AG04450 (cell line): ENCODE measurements around the gene PIGL. TPM values are rescaled to one million over a fixed set of nuclear protein-coding genes. Genes with fewer than 3 reads are reported as not detected.

Source experiments
- CTCF ChIA-PET: fragments of 300-600, 350-600 bp; formaldehyde crosslinking; extraction: SDS; loops from one replicate; lab custom pipeline; 2022; ENCODE audit warnings: antibody characterized with exemption, inconsistent platforms; lab: Charles Lee
- POLR2A ChIA-PET: fragments of 350-600 bp; formaldehyde crosslinking; extraction: SDS; loops from one replicate; lab custom pipeline; 2021; ENCODE audit warnings: antibody characterized with exemption, inconsistent platforms; lab: Yijun Ruan, JAX
- DNase-seq: peaks from one replicate; pipeline ENCODE4 v3.0.0-alpha.2; 2011; ENCODE audit warnings: low read depth, low spot score
- H3K27ac ChIP-seq: one replicate; pipeline ENCODE4 v1.5.1; 2012; ENCODE audit warnings: low read depth, low read length, control low read depth
- H3K27me3 ChIP-seq: one replicate; pipeline ENCODE4 v1.6.0; 2012; ENCODE audit warnings: low read length; ENCODE audit not compliant: control insufficient read depth, insufficient read depth
- H3K4me3 ChIP-seq: 2 replicates; pipeline ENCODE4 v1.5.1; 2011; ENCODE audit warnings: mild to moderate bottlenecking, low read depth, low read length, control low read depth
- H3K9me3 ChIP-seq: 2 replicates; pipeline ENCODE4 v1.5.1; 2012; ENCODE audit warnings: low read length; ENCODE audit not compliant: control insufficient read depth, insufficient read depth
- polyA plus RNA-seq: library from polyadenylated mRNA; depleted of rRNA; stranded (reverse); fragments of >200 nt; gene quantifications from 2 replicates; pipeline ENCODE4 v1.2.3, GENCODE V29; 2011
- TF ChIP-seq, protein P1 (sequence below): IDR thresholded peaks from 2 replicates; pipeline ENCODE4 v1.5.1; 2011; ENCODE audit warnings: low read depth, low read length, control low read depth, inconsistent platforms

The PIGL gene
- polyA plus RNA-seq, 1 experiment = 16.5 TPM

DNA sequence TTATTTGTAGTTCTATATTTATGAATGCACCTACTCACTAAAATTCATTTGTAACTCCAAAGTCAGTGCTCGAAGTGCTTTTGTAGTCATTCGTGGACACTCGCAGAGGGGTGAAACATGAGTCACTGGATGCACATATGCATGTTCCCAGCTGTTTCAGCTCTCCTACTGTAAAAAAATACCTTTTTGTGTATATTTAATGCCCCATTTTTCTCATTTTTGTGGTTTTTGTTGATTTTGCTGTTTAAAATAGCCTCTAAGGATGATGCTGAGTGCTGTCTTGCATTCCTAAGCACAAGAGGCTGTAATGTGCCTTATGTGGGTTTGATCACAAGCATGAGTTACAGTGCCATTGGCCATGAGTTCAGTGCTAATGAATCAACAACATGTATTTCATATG, 105.6 kb downstream of the PIGL start:
- peak overlapping the region; percentile 81 for H3K27ac ChIP-seq
- no peaks in the 10 kb centered on the region for H3K27me3 ChIP-seq
- POLR2A ChIA-PET = interaction anchor here (1.1 to 1.3 kb wide), 2 partner anchors 9 to 58 kb away, joined by 5 to 7 read pairs; partner anchors contain the start of gene UBB
- CTCF ChIA-PET = interaction anchor here (1.0 to 1.5 kb wide), 2 partner anchors 17 to 41 kb away, joined by 3 read pairs; no protein-coding TSS in a partner anchor
- TF ChIP-seq, protein P1, sequence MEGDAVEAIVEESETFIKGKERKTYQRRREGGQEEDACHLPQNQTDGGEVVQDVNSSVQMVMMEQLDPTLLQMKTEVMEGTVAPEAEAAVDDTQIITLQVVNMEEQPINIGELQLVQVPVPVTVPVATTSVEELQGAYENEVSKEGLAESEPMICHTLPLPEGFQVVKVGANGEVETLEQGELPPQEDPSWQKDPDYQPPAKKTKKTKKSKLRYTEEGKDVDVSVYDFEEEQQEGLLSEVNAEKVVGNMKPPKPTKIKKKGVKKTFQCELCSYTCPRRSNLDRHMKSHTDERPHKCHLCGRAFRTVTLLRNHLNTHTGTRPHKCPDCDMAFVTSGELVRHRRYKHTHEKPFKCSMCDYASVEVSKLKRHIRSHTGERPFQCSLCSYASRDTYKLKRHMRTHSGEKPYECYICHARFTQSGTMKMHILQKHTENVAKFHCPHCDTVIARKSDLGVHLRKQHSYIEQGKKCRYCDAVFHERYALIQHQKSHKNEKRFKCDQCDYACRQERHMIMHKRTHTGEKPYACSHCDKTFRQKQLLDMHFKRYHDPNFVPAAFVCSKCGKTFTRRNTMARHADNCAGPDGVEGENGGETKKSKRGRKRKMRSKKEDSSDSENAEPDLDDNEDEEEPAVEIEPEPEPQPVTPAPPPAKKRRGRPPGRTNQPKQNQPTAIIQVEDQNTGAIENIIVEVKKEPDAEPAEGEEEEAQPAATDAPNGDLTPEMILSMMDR = no peak
- H3K4me3 ChIP-seq = no peak overlapping the region
- peak; percentile 88 for DNase-seq
- H3K9me3 ChIP-seq = peaks cover 4% of the 10 kb centered on the region

DNA sequence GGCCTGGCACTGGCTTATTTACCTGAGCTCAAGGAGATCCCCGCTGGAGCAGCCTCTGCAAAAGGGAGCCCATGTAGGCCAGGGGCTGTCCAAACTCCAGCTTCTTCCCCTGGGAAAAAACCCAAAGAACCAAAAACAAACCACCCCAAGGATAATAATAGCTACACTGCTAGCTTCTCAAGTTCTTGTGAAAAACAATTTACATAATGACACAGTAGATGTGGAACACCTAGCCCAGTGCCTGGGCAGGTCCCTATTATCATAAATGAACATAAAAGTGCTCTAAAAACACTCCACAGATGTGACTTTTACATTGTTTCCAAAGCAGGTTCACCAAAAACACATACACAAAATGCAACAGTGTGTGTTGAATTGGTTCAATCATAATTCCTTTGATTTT, 109.0 kb downstream of the PIGL start:
- CTCF ChIA-PET = interaction anchor here (1.9 kb wide), 1 partner anchor 38 kb away, joined by 7 read pairs; no protein-coding TSS in a partner anchor
- Histone ChIP-seq H3K27ac (no peak overlapping the region), H3K4me3 (no peak overlapping the region), H3K27me3 (no peaks in the 10 kb centered on the region), H3K9me3 (peaks cover 4% of the 10 kb centered on the region)
- POLR2A ChIA-PET = no interaction called here
- no peak for DNase-seq
- TF ChIP-seq, protein P1 = no peak

DNA sequence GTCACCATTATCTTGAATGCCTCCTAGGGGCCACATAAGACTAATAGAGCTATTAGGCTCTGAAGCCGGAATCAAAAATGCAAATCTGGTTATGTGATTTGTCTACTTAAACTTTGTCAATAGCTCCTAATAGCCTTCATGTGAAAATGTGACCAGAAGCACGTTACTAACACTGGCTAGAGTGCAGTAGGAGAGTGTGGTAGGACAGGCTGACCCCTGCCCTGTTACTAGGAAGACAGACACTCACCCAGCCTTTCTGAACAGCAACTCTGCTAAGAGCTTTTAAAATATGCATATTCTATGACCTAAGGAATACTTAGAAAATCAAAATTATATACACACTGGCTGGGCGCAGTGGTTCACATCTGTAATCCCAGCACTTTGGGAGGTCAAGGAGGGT, 110.0 kb downstream of the PIGL start:
- Histone ChIP-seq H3K4me3 (no peak overlapping the region), H3K27ac (no peak overlapping the region), H3K27me3 (no peaks in the 10 kb centered on the region), H3K9me3 (peaks cover 3% of the 10 kb centered on the region)
- TF ChIP-seq, protein P1 = no peak
- POLR2A ChIA-PET = no interaction called here
- CTCF ChIA-PET = interaction anchor here (1.9 kb wide), 1 partner anchor 36 kb away, joined by 7 read pairs; no protein-coding TSS in a partner anchor
- no peak for DNase-seq

DNA sequence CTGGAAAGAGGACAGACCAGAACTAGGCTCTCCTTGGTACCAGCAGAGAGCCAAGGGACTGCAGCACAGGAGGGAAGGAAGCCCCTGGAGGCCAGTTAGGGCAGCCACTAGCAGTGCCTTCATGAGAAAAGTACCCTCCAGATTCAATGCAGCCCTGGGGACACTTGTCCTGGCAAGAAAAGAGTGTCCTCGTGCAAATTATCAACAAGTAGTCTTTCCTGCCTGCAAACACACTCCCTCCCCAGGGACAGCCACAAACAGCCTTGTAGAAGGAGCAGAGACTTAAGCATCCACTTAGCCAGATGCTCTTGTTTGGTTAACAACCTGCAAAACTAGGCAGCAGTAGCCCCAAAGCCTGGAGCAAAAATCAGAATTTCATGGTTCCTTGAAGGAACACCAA, 112.0 kb downstream of the PIGL start:
- Histone ChIP-seq H3K9me3 (no peaks in the 10 kb centered on the region), H3K4me3 (no peak overlapping the region), H3K27ac (no peak overlapping the region), H3K27me3 (no peaks in the 10 kb centered on the region)
- no peak for DNase-seq
- ChIA-PET CTCF (no interaction called here), POLR2A (no interaction called here)
- TF ChIP-seq, protein P1 = peak; percentile 39

DNA sequence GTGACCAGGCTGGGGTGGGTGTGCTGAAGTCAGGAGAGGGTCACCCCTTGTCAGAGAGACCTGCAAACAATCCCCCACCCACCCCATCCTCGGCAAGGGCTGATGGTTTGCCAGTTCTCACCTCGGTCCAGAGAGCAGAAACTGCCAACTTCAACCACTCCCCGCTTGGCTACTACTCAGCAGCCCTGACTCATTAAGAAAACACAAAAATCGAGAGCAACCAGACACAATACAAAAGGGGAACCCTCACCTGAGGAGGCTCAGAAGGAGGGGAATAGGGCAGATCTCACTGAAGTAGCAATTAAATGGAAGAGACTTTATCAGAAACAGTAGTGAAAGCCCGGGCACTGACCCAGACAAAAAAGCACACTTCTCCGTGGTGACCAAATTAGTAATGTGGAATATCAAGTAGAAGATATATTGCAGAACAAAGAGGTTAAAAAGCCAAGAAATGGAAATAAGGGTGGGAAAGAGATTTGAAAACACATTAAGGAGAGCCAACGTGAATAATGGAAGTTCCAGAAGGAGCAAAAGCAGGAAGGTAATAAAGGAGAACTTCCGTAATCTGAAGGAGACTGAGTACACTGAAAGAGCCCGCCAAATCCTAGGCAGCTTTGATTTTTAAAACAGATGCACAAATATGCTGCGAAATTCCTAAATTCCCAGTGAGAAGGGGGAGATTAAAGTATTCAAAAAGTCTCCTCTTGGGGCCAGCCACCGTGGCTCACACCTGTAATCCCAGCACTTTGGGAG, 112.7 kb downstream of the PIGL start:
- POLR2A ChIA-PET = interaction anchor here (0.7 kb wide), 1 partner anchor 456 kb away, joined by 4 read pairs; no protein-coding TSS in a partner anchor
- no peak overlapping the region for H3K4me3 ChIP-seq
- no peak overlapping the region for H3K27ac ChIP-seq
- no peaks in the 10 kb centered on the region for H3K9me3 ChIP-seq
- H3K27me3 ChIP-seq = no peaks in the 10 kb centered on the region
- TF ChIP-seq, protein P1 = no peak
- CTCF ChIA-PET = no interaction called here
- DNase-seq = no peak
